OCI-LY1 (cell line): ENCODE data around the gene PDS5A.

Source experiments
- EZH2 ChIP-seq: fragments of 200-600 bp; sonication (generic), shearing (Covaris generic); IDR thresholded peaks from 2 replicates; pipeline ENCODE4 v1.8.0; 2017; ENCODE audit warnings: borderline replicate concordance, mixed run types, mild to moderate bottlenecking, antibody characterized with exemption, low read length, moderate library complexity, mixed read lengths
- TF ChIP-seq, protein P1 (sequence below): fragments of 200-600 bp; sonication (generic), shearing (Covaris generic); IDR thresholded peaks from 2 replicates; pipeline ENCODE4 v1.5.1; 2017; ENCODE audit warnings: mild to moderate bottlenecking, antibody characterized with exemption, low read length, moderate library complexity, mixed read lengths

DNA sequence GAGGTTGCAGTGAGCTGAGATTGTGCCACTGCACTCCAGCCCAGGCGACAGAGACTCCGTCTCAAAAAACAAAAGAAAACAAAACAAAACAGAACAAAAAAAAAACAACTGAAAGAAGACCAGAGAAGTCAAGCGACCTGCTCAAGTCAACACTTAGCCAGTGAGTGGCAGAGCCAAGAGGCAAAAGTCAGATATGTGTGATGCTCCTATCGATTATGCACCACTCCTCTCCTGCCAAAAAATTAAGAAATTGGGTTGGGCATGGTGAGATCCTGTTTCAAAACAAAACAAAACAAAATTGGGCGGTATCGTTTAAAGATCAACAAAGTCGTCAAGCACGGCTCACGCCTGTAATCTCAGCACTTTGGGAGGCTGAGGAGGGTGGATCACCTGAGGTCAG lies 137.7 kb downstream of the PDS5A start:
- TF ChIP-seq, protein P1, sequence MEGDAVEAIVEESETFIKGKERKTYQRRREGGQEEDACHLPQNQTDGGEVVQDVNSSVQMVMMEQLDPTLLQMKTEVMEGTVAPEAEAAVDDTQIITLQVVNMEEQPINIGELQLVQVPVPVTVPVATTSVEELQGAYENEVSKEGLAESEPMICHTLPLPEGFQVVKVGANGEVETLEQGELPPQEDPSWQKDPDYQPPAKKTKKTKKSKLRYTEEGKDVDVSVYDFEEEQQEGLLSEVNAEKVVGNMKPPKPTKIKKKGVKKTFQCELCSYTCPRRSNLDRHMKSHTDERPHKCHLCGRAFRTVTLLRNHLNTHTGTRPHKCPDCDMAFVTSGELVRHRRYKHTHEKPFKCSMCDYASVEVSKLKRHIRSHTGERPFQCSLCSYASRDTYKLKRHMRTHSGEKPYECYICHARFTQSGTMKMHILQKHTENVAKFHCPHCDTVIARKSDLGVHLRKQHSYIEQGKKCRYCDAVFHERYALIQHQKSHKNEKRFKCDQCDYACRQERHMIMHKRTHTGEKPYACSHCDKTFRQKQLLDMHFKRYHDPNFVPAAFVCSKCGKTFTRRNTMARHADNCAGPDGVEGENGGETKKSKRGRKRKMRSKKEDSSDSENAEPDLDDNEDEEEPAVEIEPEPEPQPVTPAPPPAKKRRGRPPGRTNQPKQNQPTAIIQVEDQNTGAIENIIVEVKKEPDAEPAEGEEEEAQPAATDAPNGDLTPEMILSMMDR, result no peak
- no peak for TF ChIP-seq EZH2
